DMS114 treated with DMSO at 0.1 percent for 48 hours (cell line): ENCODE results near the gene CCDC183.
"Not testable (repeated sequence)": the region's sequence is repeated elsewhere in the genome, so short reads cannot be mapped to it uniquely, and the experiment has no call there.

Experiments
- DNase-seq: peaks from one replicate; lab custom pipeline; 2025; ENCODE audit not compliant: unreplicated experiment; lab: John Stamatoyannopoulos, UW

CCDC183 gene

GRCh38 chr9:136799079-136799853, 3.1 kb downstream of the CCDC183 start:
- DNase-seq = no peak

GRCh38 chr9:136799854-136800657, 3.9 kb downstream of the CCDC183 start:
- DNase-seq = peak; percentile 57

- DNase-seq = no peak
Measured at GRCh38 chr9:136802321-136802720, 6.2 kb downstream of the CCDC183 start.

GRCh38 chr9:136803009-136803550, 6.9 kb downstream of the CCDC183 start:
- not testable (repeated sequence) for DNase-seq

- DNase-seq = no peak
Measured at GRCh38 chr9:136803551-136804508, 7.7 kb downstream of the CCDC183 start.

- no peak for DNase-seq
Measured at GRCh38 chr9:136804509-136805206, 8.5 kb downstream of the CCDC183 start.

- no peak for DNase-seq
Measured at GRCh38 chr9:136805207-136805740, 9.1 kb downstream of the CCDC183 start.

- DNase-seq = no peak
Measured at GRCh38 chr9:136806067-136806466, 9.9 kb downstream of the CCDC183 start.

- no peak for DNase-seq
Measured at GRCh38 chr9:136806631-136807201, 10.6 kb downstream of the CCDC183 start.

GRCh38 chr9:136807281-136808074, 11.3 kb downstream of the CCDC183 start, which contains the start of gene RABL6:
TSS of gene RABL6 (plus strand) at chr9:136807948. CDS start at chr9:136808197, 249 bp downstream.
- DNase-seq = no peak

- no peak for DNase-seq
Measured at GRCh38 chr9:136808075-136808805, 12.1 kb downstream of the CCDC183 start.

GRCh38 chr9:136808806-136809158, 12.6 kb downstream of the CCDC183 start:
- DNase-seq = peak; percentile 17

GRCh38 chr9:136814725-136815421, 18.7 kb downstream of the CCDC183 start:
- no peak for DNase-seq

- no peak for DNase-seq
Measured at GRCh38 chr9:136815422-136815782, 19.3 kb downstream of the CCDC183 start.

- no peak for DNase-seq
Measured at GRCh38 chr9:136820971-136821825, 25.1 kb downstream of the CCDC183 start.

- no peak for DNase-seq
Measured at GRCh38 chr9:136821826-136822544, 25.8 kb downstream of the CCDC183 start.
